Measurements from ENCODE around the gene PRPF31.

GRCh38 chr19:54099190-54099902 is 16.2 kb upstream of the PRPF31 start:
- TF ChIP-seq CTCF (IDR thresholded peaks at IDR 0.05) (no peak), EP300 (IDR thresholded peaks at IDR 0.05) (no peak), POLR2A (IDR thresholded peaks at IDR 0.05) (no peak)
